HuH-7.5 (cell line): ENCODE results near the gene PIPOX.

Experiments used
- DNase-seq: peaks from one replicate; pipeline ENCODE4 v3.0.0; 2011; ENCODE audit warnings: low spot score

The PIPOX gene

DNA sequence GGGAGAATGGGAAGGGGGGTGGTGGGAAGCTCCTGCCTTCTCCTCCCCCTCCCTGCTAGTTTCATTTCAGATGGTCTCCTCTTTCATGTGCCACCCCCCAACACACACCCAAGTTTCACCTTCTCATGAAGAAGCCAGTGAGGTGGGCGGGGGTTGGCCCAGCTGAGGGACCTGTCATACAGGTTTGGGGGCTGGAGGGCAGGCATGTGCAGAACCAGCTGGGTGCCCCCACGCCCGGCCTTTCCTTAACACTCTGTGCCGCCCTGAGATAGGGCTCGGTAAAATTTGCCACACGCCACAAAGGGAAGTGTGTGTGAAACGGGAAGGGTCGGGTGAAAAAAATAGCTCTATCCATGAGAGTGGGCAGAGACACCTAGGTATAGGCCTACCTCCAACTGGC, 57.4 kb downstream of the PIPOX start:
- DNase-seq = no peak

DNA sequence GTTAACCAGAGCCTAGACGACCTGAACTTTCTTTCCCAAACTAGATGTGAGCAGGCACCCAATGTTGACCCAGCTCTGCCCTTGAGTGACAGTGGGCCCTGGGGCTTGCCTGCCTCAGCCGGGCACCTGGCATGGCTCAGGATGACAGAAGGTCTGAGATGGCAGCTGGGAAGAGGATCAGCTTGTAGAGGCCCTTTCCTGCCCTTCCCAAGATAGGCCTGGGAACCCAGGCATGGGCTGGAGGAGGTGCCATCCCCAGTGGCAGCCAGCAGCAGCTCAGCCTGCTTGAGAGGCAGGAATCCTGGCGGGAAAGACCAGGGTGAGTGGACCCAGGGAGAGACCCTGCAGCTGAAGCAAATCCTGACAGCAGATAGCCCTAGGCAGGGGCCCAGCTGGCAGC, 59.1 kb downstream of the PIPOX start:
- no peak for DNase-seq

DNA sequence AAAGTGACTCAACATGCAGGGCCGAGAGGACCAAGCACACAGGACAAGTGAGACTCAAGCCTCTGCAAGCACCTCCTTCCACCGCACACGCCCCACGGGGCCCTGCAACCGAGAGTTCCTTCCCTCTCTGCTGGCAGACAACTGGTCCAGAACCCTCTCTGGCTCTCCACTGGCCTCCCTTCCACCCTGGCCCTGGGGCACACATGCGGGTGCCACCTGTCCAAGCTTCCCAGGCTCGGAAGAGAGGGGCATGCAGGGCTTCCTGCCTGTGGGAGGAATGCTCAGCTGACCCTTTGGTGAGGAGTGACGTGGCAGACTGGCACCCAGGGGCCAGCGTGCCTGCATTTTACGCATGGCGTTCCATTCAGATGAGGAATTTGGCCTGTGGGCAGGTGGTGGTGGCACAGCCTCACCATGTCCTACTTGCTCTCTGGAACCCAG, 59.8 kb downstream of the PIPOX start:
- no peak for DNase-seq

GRCh38 chr17:29103341-29103740, 60.4 kb downstream of the PIPOX start:
- DNase-seq = no peak
